B cell (primary cell): ENCODE measurements around the gene DAP. TPM values are rescaled to one million over a fixed set of nuclear protein-coding genes. Genes with fewer than 3 reads are reported as not detected.

ENCODE experiments used
- ATAC-seq: fragments of 200-7000 bp; cut with Tn5 transposase; one replicate; pipeline ENCODE4 v1.10.0; 2021; ENCODE audit warnings: low read depth, mild to moderate bottlenecking, moderate number of reproducible peaks, moderate library complexity
- CTCF ChIA-PET: fragments of 350-600 bp; sonication (Branson Sonifier 250); formaldehyde crosslinking; loops from one replicate; lab custom pipeline; 2021; ENCODE audit warnings: antibody characterized with exemption, inconsistent platforms; lab: Charles Lee
- POLR2A ChIA-PET: fragments of 350-600 bp; sonication (Branson Sonifier 250); formaldehyde crosslinking; loops from one replicate; lab custom pipeline; 2021; ENCODE audit warnings: antibody characterized with exemption; lab: Charles Lee
- DNase-seq: peaks from one replicate; pipeline ENCODE4 v3.0.0; 2013
- H2AFZ ChIP-seq: 2 replicates; pipeline ENCODE4 v1.6.1; 2012; ENCODE audit warnings: mild to moderate bottlenecking, low read depth, low read length; ENCODE audit not compliant: insufficient read depth, poor library complexity, severe bottlenecking
- H3K27ac ChIP-seq, 2 donors: 1 replicate in 1 of 2; 2 replicates in 1 of 2; pipeline ENCODE4 v1.5.1; 2012 to 2013; ENCODE audit warnings: low read length in 2 of 2, mild to moderate bottlenecking in 2 of 2, moderate library complexity in 1 of 2
- H3K27me3 ChIP-seq, 4 experiments: fragments of 200-600 bp in 1 of 4; sonication (generic) in 1 of 4; replicated peaks in 1 of 4; 1 replicate in 2 of 4; 2 replicates in 2 of 4; pipeline versions ENCODE4 v1.6.1 to v1.7.0; 2013 to 2016; ENCODE audit warnings: low read length in 3 of 4, mild to moderate bottlenecking in 2 of 4, mixed read lengths in 1 of 4, moderate library complexity in 1 of 4; ENCODE audit not compliant: insufficient read depth in 4 of 4, control insufficient read depth in 3 of 4; ENCODE audit errors: control extremely low read depth in 1 of 4
- H3K36me3 ChIP-seq, 2 experiments: replicated peaks in 1 of 2; 1 replicate in 1 of 2; 2 replicates in 1 of 2; pipeline versions ENCODE4 v1.6.1 to v1.7.1; 2013; ENCODE audit warnings: low read length in 1 of 2; ENCODE audit not compliant: insufficient read depth in 2 of 2, control insufficient read depth in 1 of 2; ENCODE audit errors: control extremely low read depth in 1 of 2, extremely low read depth in 1 of 2
- H3K4me1 ChIP-seq, 2 donors: fragments of 200-600 bp in 1 of 2; sonication (generic) in 1 of 2; 1 replicate in 1 of 2; 2 replicates in 1 of 2; pipeline versions ENCODE4 v1.5.1 to v1.6.1; 2013 to 2017; ENCODE audit warnings: low read length in 2 of 2; ENCODE audit not compliant: control insufficient read depth in 2 of 2, insufficient read depth in 2 of 2
- H3K4me2 ChIP-seq: replicated peaks from 2 replicates; pipeline ENCODE3; 2012; ENCODE audit warnings: mild to moderate bottlenecking, low read depth, low read length; ENCODE audit not compliant: poor library complexity, severe bottlenecking
- H3K4me3 ChIP-seq, 5 experiments: fragments of 200-600 bp in 1 of 5; sonication (generic) in 1 of 5; 1 replicate in 3 of 5; 2 replicates in 2 of 5; pipeline versions ENCODE4 v1.5.1 to v1.7.0; 2011 to 2016; ENCODE audit warnings: low read length in 4 of 5, mild to moderate bottlenecking in 4 of 5, low read depth in 2 of 5, control low read depth in 1 of 5, moderate library complexity in 1 of 5; ENCODE audit not compliant: insufficient read depth in 1 of 5; ENCODE audit errors: control extremely low read depth in 1 of 5, extremely low read depth in 1 of 5
- H3K79me2 ChIP-seq: fragments of 200-600 bp; sonication (generic); one replicate; pipeline ENCODE4 v1.6.0; 2016; ENCODE audit warnings: low read length; ENCODE audit not compliant: control insufficient read depth, insufficient read depth
- H3K9ac ChIP-seq: fragments of 200-600 bp; sonication (generic); 2 replicates; pipeline ENCODE4 v1.6.1; 2017; ENCODE audit warnings: mild to moderate bottlenecking, low read length, moderate library complexity
- H3K9me3 ChIP-seq, 3 donors: one replicate each; pipeline versions ENCODE4 v1.6.1 to v1.7.1; 2013; ENCODE audit warnings: low read length in 2 of 3; ENCODE audit not compliant: control insufficient read depth in 2 of 3, insufficient read depth in 1 of 3; ENCODE audit errors: control extremely low read depth in 1 of 3
- H4K20me1 ChIP-seq: 2 replicates; pipeline ENCODE4 v1.6.0; 2012; ENCODE audit warnings: mild to moderate bottlenecking, low read length; ENCODE audit not compliant: insufficient read depth, control insufficient read depth, poor library complexity, severe bottlenecking
- H3K27ac Mint-ChIP-seq: one replicate; pipeline ENCODE4 v1.8.0; 2021; ENCODE audit warnings: mixed read lengths
- H3K27me3 Mint-ChIP-seq: one replicate; pipeline ENCODE4 v1.8.0; 2021; ENCODE audit warnings: mixed read lengths
- H3K4me1 Mint-ChIP-seq: one replicate; pipeline ENCODE4 v1.8.0; 2021; ENCODE audit warnings: mixed read lengths
- H3K4me3 Mint-ChIP-seq: one replicate; pipeline ENCODE4 v1.8.0; 2021; ENCODE audit warnings: mixed read lengths
- H3K9me3 Mint-ChIP-seq: one replicate; pipeline ENCODE4 v1.8.0; 2022; ENCODE audit warnings: mixed read lengths; ENCODE audit not compliant: insufficient read depth
- CTCF ChIP-seq: fragments of 200-600 bp; IDR thresholded peaks from one replicate; pipeline ENCODE4 v1.8.0; 2022; ENCODE audit warnings: antibody characterized with exemption, mild to moderate bottlenecking
- EZH2 ChIP-seq: IDR thresholded peaks from 2 replicates; pipeline ENCODE4 v1.6.1; 2012; ENCODE audit warnings: borderline replicate concordance, low read depth, mild to moderate bottlenecking, moderate library complexity, low read length; ENCODE audit not compliant: insufficient read depth, poor library complexity, severe bottlenecking
- WGBS: methylation state at CpG from one replicate; pipeline ENCODE4 v1.1.5; 2013; ENCODE audit warnings: missing lambda C conversion rate; ENCODE audit not compliant: insufficient coverage; 5-methylcytosine and 5-hydroxymethylcytosine counted together
- intact Hi-C: fragments of 100-400 bp; cut with micrococcal nuclease; formaldehyde crosslinking; loops from one replicate; pipeline ENCODE4 v1.10.0; 2022
- polyA plus RNA-seq: library from polyadenylated mRNA; depleted of rRNA; stranded (reverse); fragments of >200 nt; gene quantifications from 2 replicates; pipeline ENCODE4 v1.2.3, GENCODE V29; 2012
- total RNA-seq, 2 donors: library from RNA; stranded (reverse); fragments of 120-200 nt in 1 of 2; gene quantifications; 1 replicate in 1 of 2; 2 replicates in 1 of 2; pipeline versions ENCODE4 v1.2.3 to v1.2.4, GENCODE V29; 2013 to 2022

Gene DAP
- total and polyA plus RNA-seq, 2 donors (not counting 1 experiment from before 2014, with no cell fraction given) = 42.6 to 49.8 TPM

- Mint-ChIP-seq H3K9me3 (no peaks in the 10 kb centered on the region), H3K27ac (no peak overlapping the region), H3K27me3 (no peaks in the 10 kb centered on the region), H3K4me1 (peaks cover 51% of the 10 kb centered on the region), H3K4me3 (no peak overlapping the region)
- ATAC-seq = no peak
- DNase-seq = no peak
- Histone ChIP-seq H3K9ac (no peak overlapping the region), H3K79me2 (peaks cover 17% of the 10 kb centered on the region), H3K4me1 (peaks cover 24 to 32% of the 10 kb centered on the region in 2 donors), H3K27ac (no peak overlapping the region), H3K4me3 (no peak overlapping the region), H3K9me3 (no peaks in the 10 kb centered on the region), H4K20me1 (no peaks in the 10 kb centered on the region), H3K4me2 (no peak overlapping the region), H2AFZ (no peak overlapping the region), H3K27me3 (no peaks in the 10 kb centered on the region), H3K36me3 (peaks cover 0 to 24% of the 10 kb centered on the region in 2 experiments)
- intact Hi-C loops = no loop called here
- TF ChIP-seq EZH2 (no peak), CTCF (no peak)
- CTCF ChIA-PET = no interaction called here
- POLR2A ChIA-PET = no interaction called here
- no CpG with 5 or more reads among the region's 4 CpGs for WGBS
Observed at GRCh38 chr5:10730043-10730351, 31.0 kb downstream of the DAP start.

- H4K20me1 ChIP-seq = no peaks in the 10 kb centered on the region
- no peaks in the 10 kb centered on the region for H3K27me3 ChIP-seq
- no peaks in the 10 kb centered on the region for H3K9me3 ChIP-seq
- TF ChIP-seq CTCF (no peak), EZH2 (no peak)
- intact Hi-C loops = no loop called here
- no peak overlapping the region for H3K27ac ChIP-seq
- DNase-seq (peak; percentile 26), ATAC-seq (no peak)
- no peak overlapping the region for H3K4me2 ChIP-seq
- peaks cover 12% of the 10 kb centered on the region for H3K79me2 ChIP-seq
- H3K4me1 ChIP-seq = peaks cover 24 to 31% of the 10 kb centered on the region in 2 donors
- no peak overlapping the region for H2AFZ ChIP-seq
- ChIA-PET POLR2A (no interaction called here), CTCF (no interaction called here)
- Mint-ChIP-seq H3K27me3 (no peaks in the 10 kb centered on the region), H3K9me3 (no peaks in the 10 kb centered on the region), H3K27ac (no peak overlapping the region), H3K4me3 (no peak overlapping the region), H3K4me1 (peaks cover 48% of the 10 kb centered on the region)
- no peak overlapping the region for H3K9ac ChIP-seq
- WGBS = 30% methylated on average over 9 of the region's 9 CpGs
- no peak overlapping the region for H3K4me3 ChIP-seq
- H3K36me3 ChIP-seq = peaks cover 0 to 24% of the 10 kb centered on the region in 2 experiments
Observed at GRCh38 chr5:10729320-10730042, 31.6 kb downstream of the DAP start.
